HG03060 (cell line): ENCODE measurements around the gene RD3L.

ENCODE experiments used
- ATAC-seq: cut with Tn5 transposase; IDR thresholded peaks from one replicate; pipeline ENCODE4 v1.9.1; 2021; ENCODE audit warnings: low read depth, moderate number of reproducible peaks; ENCODE audit not compliant: unreplicated experiment

Gene RD3L

DNA sequence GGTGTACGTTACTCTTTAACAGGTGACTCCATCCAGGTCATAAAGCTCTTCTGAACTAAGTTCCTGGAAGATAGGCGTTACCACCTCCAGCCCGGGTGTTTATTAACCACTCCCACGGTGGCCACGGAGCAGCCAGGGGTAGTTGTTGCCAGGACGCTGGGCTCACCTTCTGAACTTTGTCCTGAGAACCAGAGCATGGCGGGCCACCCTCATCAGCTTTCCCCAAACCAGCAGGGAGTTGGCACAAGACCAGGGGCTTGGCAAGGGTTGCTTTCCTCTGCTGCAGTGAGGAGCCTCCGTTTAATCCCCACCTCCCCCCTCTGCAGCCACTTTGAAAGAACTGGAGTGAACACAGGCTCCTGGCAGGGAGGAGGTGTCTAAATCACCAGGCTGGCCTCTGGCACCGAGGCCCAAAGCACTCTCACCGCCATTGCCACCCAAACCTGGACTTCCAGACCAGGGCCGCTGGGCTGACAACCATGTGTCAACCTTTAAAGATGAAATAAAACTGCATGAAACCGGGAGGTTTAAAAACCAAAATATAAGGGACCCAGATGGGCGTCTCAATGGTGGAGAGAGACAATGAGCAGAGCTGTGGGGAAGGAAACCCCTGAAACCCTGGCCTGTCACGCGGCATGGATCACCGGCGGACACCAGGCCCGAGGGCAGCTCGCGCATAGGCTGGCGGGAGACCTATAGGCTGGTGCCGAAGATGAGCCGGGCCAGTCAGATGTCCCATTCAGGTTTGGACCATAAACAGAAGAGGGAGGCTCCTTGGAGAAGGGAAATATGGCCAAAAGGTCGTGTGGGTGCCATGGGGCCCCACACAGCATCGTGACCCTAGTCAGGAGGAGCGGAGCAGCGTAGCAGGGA is 45.0 kb downstream of the RD3L start:
- no peak for ATAC-seq

DNA sequence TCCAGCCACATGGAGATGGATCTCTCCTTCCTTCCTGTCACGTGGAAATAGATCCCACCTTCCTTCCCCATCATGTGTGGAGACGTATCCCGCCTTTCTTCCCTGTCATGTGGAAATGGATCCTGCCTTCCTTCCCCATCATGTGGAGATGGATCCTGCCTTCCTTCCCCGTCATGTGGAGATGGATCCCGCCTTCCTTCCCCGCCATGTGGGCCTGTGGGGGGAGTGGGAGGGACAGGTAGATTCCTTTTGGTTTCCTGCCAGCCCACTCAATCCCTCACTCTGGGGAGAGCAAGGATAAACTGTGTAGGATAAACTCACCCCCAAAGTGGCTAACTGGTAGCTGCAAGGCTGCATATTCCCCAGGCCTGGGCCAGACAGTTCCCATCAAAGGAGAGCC is 45.8 kb downstream of the RD3L start:
- no peak for ATAC-seq

DNA sequence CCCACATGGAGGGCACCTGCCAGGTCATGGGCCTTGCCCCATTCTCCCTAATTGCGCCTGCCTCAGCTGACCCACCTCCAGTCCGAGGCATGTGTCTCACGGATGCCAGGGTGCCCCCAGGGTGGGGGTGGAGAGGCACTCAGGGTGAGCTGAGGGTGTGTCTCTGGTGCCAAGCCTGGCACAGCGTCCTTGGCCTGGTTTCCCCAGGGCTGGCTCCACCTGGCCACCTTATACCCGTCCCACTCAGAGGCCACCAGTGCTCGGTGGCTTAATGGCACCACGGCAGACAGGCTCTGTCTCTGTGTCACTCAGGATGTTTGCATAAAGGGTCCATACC is 47.6 kb downstream of the RD3L start:
- no peak for ATAC-seq

DNA sequence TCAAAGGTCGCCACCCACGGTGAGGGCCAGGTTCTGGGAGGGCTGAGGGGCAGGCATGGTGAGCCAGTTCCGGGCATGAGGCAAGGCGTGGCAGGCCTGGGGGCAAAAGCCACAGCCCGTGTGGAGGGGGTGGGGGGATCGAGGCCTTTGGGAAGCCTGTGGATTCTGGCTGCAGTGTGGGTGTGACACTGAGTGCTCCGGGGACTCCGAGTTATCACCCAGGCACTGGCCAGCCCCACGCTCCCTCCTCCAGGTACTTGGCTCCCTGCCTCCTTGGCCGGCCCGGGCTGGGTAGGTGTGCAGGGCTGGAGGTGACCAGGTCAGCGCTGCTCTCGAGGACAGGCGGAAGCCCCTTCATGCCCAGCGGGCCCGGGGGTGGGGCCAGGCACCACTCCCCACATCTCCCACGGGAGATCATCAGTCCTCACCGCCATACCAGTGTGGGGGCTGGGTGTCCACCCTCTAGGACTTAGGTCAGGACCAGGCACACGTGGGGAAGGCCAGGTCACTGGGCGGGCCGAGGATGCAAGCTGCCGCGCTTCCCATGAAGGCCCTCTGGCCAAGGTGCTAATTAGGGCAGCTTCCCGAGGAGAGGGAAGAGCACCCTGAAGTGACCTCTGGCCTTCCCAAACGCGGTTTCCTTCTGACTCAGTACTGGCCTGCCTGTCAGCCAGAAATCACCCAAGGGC is 48.2 kb downstream of the RD3L start:
- no peak for ATAC-seq

DNA sequence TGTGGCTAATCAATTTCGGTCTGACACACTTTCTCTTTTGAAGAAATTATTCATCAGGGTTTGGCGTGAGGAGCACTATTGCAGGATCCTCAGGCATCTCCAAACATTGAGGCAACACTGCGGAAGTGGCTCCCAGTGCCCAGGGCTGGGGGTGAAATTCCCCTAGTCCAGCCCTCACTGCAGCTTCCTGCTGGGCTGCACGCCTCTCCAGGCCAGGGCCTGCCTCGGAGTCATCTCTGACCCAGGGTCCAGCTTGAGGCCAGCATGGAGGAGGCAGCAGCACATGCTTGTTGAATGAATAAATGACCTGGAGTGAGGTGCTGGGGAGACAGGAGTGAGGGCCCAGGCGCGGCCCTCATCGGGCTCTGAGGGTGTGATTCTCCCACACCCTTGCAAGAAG is 50.1 kb downstream of the RD3L start:
- no peak for ATAC-seq

DNA sequence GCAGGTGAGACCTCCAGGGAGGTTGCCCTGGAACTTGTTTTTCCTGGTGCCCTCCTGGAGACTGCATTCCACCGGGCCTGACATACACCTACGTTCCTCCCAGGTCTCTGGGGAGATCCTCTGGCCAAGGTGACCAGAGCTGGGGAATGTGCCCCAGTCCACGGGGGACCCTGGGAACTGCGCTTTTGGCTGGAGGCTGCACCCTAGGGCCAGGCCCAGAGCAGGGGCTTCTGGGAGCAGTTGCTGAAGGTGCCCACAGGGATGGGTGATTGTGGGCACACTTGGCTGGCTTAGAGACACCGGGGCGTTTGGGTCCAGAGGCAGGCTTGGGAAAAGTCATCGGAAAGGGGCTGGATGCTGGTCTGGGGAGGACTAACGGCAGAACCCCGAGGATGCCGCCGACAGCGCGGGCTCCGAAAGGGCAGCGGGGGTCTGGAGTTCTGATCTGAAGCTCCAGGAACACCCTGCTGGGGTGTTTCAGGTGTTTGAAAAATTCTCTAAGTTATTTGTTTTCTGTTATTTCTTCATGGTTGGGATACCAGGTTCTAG is 50.6 kb downstream of the RD3L start:
- no peak for ATAC-seq

DNA sequence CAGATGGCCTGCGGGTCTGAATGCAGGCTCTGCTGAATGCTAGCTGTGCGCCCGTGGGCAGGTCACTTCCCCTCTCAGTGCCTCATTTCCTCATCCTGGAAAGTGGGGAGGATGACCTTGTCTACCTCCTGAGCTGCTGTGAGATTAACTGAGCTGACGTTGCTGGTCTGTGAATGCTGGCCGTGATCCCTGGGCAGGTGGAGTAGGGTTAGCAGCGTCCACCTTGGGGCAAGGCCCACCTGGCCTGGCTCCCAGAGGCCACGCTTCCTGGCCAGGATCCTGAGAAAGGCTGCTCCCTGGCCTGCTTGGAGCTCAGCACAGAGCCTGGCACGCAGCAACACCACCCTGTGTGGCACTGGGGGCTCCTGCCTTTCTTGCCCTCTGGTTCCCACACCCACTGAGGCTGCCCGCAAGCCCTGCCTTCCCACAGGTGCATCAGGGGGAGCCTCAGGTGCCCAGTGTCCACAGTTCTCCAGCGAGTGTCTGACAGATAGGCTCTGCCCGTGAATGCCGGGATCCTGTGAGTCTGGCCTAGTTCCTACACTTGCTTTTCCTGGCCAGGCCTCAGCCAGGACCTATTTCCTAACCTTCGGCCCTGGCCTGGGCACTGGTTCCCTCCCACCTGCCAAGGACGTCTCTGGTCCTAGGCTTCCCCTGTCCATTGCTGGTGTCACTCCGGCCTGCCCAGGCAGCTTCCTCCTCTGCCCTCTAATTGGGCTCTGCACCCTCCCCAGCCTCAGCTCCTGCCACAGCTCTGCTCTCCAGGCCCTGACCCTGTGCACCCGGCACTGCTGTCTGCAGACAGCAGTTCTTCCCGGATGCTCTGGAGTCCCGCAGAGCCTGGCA is 51.3 kb downstream of the RD3L start:
- no peak for ATAC-seq
